GM12878 (cell line): ENCODE results near the gene LENG9. TPM values are rescaled to one million over a fixed set of nuclear protein-coding genes. Genes with fewer than 3 reads are reported as not detected.

Source experiments
- ATAC-seq: fragments of 200-7000 bp; cut with Tn5 transposase; 3 replicates; pipeline ENCODE4 v1.9.1; 2020; ENCODE audit warnings: mild to moderate bottlenecking, moderate library complexity
- BruUV-seq: library from RNA; stranded (reverse); fragments of 400-500 nt; replicated peaks from 2 replicates; lab custom pipeline; 2021; lab: Mats Ljungman, UMichigan
- CTCF ChIA-PET: fragments of 300-600 bp; sonication (Branson Sonifier 250); formaldehyde crosslinking; extraction: SDS; loops from one replicate; lab custom pipeline; 2021; ENCODE audit warnings: inconsistent platforms; lab: Yijun Ruan, JAX
- POLR2A ChIA-PET: fragments of 350-600 bp; formaldehyde crosslinking; extraction: SDS; loops from one replicate; lab custom pipeline; 2021; ENCODE audit warnings: inconsistent platforms; lab: Charles Lee
- RAD21 ChIA-PET: fragments of 300-600 bp; sonication (Branson Sonifier 250); formaldehyde crosslinking; loops from one replicate; lab custom pipeline; 2023; ENCODE audit warnings: antibody characterized with exemption; ENCODE audit not compliant: unreplicated experiment; lab: Charles Lee
- SMC1A ChIA-PET: fragments of 300-600 bp; sonication (Branson Sonifier 250); formaldehyde crosslinking; loops from one replicate; lab custom pipeline; 2023; ENCODE audit not compliant: unreplicated experiment, uncharacterized antibody; lab: Charles Lee
- DNase-seq: peaks from one replicate; pipeline ENCODE4 v3.0.0-alpha.2; 2011; ENCODE audit warnings: low read depth, low spot score
- FAIRE-seq: peaks from 3 replicates; lab custom pipeline; 2011; peaks lifted over from hg19 to GRCh38; lab: Jason Lieb, UNC
- H2AFZ ChIP-seq: 2 replicates; pipeline ENCODE4 v1.6.0; 2011; ENCODE audit warnings: low read depth, low read length, control low read depth; ENCODE audit not compliant: control insufficient read depth
- H3K27ac ChIP-seq: 2 replicates; pipeline ENCODE4 v1.5.1; 2011; ENCODE audit warnings: control low read depth; ENCODE audit not compliant: control insufficient read depth, insufficient read depth
- H3K27me3 ChIP-seq, 2 experiments: replicated peaks in 1 of 2; 2 replicates each; pipeline versions ENCODE4 v1.6.0 to v1.6.1; 2011; ENCODE audit warnings: low read length in 1 of 2; ENCODE audit not compliant: control insufficient read depth in 2 of 2, insufficient read depth in 2 of 2
- H3K36me3 ChIP-seq, 2 experiments: 2 replicates each; pipeline ENCODE4 v1.5.1; 2011; ENCODE audit warnings: low read length in 1 of 2; ENCODE audit not compliant: control insufficient read depth in 2 of 2, insufficient read depth in 2 of 2
- H3K4me1 ChIP-seq: 2 replicates; pipeline ENCODE4 v1.6.1; 2011; ENCODE audit warnings: mild to moderate bottlenecking, low read length, moderate library complexity, mixed read lengths; ENCODE audit not compliant: control insufficient read depth, insufficient read depth
- H3K4me2 ChIP-seq: 2 replicates; pipeline ENCODE4 v1.6.0; 2011; ENCODE audit warnings: control low read depth; ENCODE audit not compliant: control insufficient read depth, insufficient read depth
- H3K4me3 ChIP-seq: fragments of 200-600 bp; sonication (generic); 2 replicates; pipeline ENCODE4 v1.5.1; 2016
- H3K79me2 ChIP-seq: 2 replicates; pipeline ENCODE4 v1.6.0; 2011; ENCODE audit warnings: low read length; ENCODE audit not compliant: control insufficient read depth, insufficient read depth
- H3K9ac ChIP-seq: 2 replicates; pipeline ENCODE4 v1.8.0; 2011; ENCODE audit warnings: low read length, control low read depth, mixed read lengths; ENCODE audit not compliant: control insufficient read depth, insufficient read depth
- H3K9me3 ChIP-seq: replicated peaks from 3 replicates; pipeline ENCODE4 v1.5.1; 2011; ENCODE audit warnings: mild to moderate bottlenecking, low read length; ENCODE audit not compliant: control insufficient read depth, insufficient read depth
- H4K20me1 ChIP-seq: 2 replicates; pipeline ENCODE4 v1.6.0; 2011; ENCODE audit not compliant: control insufficient read depth, insufficient read depth
- BCL11A ChIP-seq: IDR thresholded peaks from 2 replicates; pipeline ENCODE4 v1.6.1; 2011; ENCODE audit warnings: low read depth, low read length
- E4F1 ChIP-seq: fragments of 450-650 bp; IDR thresholded peaks from 2 replicates; pipeline ENCODE4 v1.6.1; 2018; ENCODE audit warnings: borderline replicate concordance, mild to moderate bottlenecking; ENCODE audit not compliant: partially characterized antibody
- JUNB ChIP-seq: IDR thresholded peaks from 2 replicates; pipeline ENCODE4 v1.6.1; 2016; ENCODE audit warnings: antibody characterized with exemption, mild to moderate bottlenecking
- KLF5 ChIP-seq: fragments of 450-650 bp; IDR thresholded peaks from 2 replicates; pipeline ENCODE4 v1.6.1; 2014; ENCODE audit warnings: mild to moderate bottlenecking; ENCODE audit not compliant: partially characterized antibody
- MXI1 ChIP-seq: fragments of 150-350 bp; IDR thresholded peaks from 2 replicates; pipeline ENCODE4 v1.6.1; 2011; ENCODE audit warnings: low read depth, mild to moderate bottlenecking, inconsistent platforms, low read length, improper control_type of control experiment
- MYB ChIP-seq: fragments of 150-350 bp; IDR thresholded peaks from 2 replicates; pipeline ENCODE4 v1.6.1; 2014; ENCODE audit warnings: mild to moderate bottlenecking, low read depth, low read length, borderline replicate concordance
- POLR2A ChIP-seq: IDR thresholded peaks from 2 replicates; pipeline ENCODE4 v1.6.1; 2011; ENCODE audit warnings: low read depth, mild to moderate bottlenecking, low read length
- RBBP5 ChIP-seq: fragments of 200-600 bp; sonication (generic); conservative IDR thresholded peaks from 2 replicates; pipeline ENCODE4 v1.6.1; 2016
- RELA ChIP-seq: fragments of 450-650 bp; IDR thresholded peaks from 2 replicates; pipeline ENCODE4 v1.8.0; 2014; ENCODE audit warnings: borderline replicate concordance; ENCODE audit not compliant: partially characterized antibody
- SIN3A ChIP-seq: IDR thresholded peaks from 2 replicates; pipeline ENCODE4 v1.6.1; 2012; ENCODE audit warnings: low read depth, low read length, improper control_type of control experiment
- SMC3 ChIP-seq: IDR thresholded peaks from 2 replicates; pipeline ENCODE4 v1.6.1; 2011; ENCODE audit warnings: low read length, improper control_type of control experiment, borderline replicate concordance
- SP1 ChIP-seq: IDR thresholded peaks from one replicate; pipeline ENCODE4 v1.6.1; 2011; ENCODE audit warnings: low read depth, low read length
- USF1 ChIP-seq: IDR thresholded peaks from 2 replicates; pipeline ENCODE4 v1.6.1; 2011; ENCODE audit warnings: borderline replicate concordance, low read depth, mild to moderate bottlenecking, moderate library complexity, mixed read lengths, low read length; ENCODE audit not compliant: insufficient read depth; ENCODE audit errors: extremely low read length
- YY1 ChIP-seq: IDR thresholded peaks from 2 replicates; pipeline ENCODE4 v1.6.1; 2011; ENCODE audit warnings: low read depth, mild to moderate bottlenecking, low read length
- WGBS: methylation state at CpG from one replicate; pipeline ENCODE4 v1.1.6; 2016; ENCODE audit warnings: low lambda C conversion rate; ENCODE audit not compliant: insufficient replicate concordance, insufficient coverage; ENCODE audit errors: missing lambda C conversion rate; 5-methylcytosine and 5-hydroxymethylcytosine counted together
- in situ Hi-C: fragments of 300-500 bp; cut with MboI; formaldehyde crosslinking; loops from 9 replicates; pipeline ENCODE4 v1.14.3; 2018; ENCODE audit warnings: mixed read lengths
- intact Hi-C: fragments of 100-400 bp; cut with micrococcal nuclease; formaldehyde crosslinking; loops from one replicate; pipeline ENCODE4 v1.14.2; 2022; ENCODE audit not compliant: unreplicated experiment
- polyA plus RNA-seq, 11 experiments: library from polyadenylated mRNA; depleted of rRNA in 4 of 11; unstranded in 6 of 11; stranded (reverse) in 5 of 11; fragments of >200 nt; fragmentation: Nextera tagmentation in 4 of 11; fragmentation: Illumina TruSeq in 1 of 11; extraction: Ambion mirVana in 4 of 11; extraction: Trizol in 1 of 11; gene quantifications; 1 replicate in 1 of 11; 2 replicates in 10 of 11; pipeline versions ENCODE4 v1.2.1 to v1.2.3, GENCODE V29; 2011 to 2016; ENCODE audit warnings: inconsistent platforms in 2 of 11, missing spikeins in 2 of 11, low read depth in 1 of 11
- total RNA-seq, 4 experiments: library from RNA; depleted of rRNA in 3 of 4; stranded (reverse); fragments of >200 nt in 3 of 4; fragmentation: Illumina TruSeq in 1 of 4; extraction: Trizol in 1 of 4; gene quantifications; 2 replicates each; pipeline versions ENCODE4 v1.2.1 to v1.2.3, GENCODE V29; 2013 to 2021

LENG9 gene
- total and polyA plus RNA-seq, 10 of the 15 experiments (the other 5 are each of a cell fraction or from before 2014, with no cell fraction given) = 0.09 to 2.9 (median 0.76) TPM; not detected in 1

GRCh38 chr19:54492568-54492967 is 29.0 kb upstream of the LENG9 start:
- ChIA-PET POLR2A (no interaction called here), RAD21 (no interaction called here), CTCF (no interaction called here)
- Histone ChIP-seq H3K4me1 (peaks cover 5% of the 10 kb centered on the region; the same call in 1 of the 2 replicates), H3K27ac (no peak overlapping the region), H3K4me2 (no peak overlapping the region), H3K36me3 (no peaks in the 10 kb centered on the region), H3K27me3 (no peaks in the 10 kb centered on the region), H3K79me2 (no peaks in the 10 kb centered on the region), H3K9ac (no peak overlapping the region), H2AFZ (no peak overlapping the region), H3K4me3 (no peak overlapping the region)
- no peak for FAIRE-seq
- in situ Hi-C loops (no loop called here), intact Hi-C loops (no loop called here)
- BruUV-seq = no TSS peak
- DNase-seq = no peak
- ATAC-seq = no peak
- WGBS = 69% methylated on average over 12 of the region's 18 CpGs
- no peak for TF ChIP-seq YY1
- no peak for TF ChIP-seq MXI1
- TF ChIP-seq BCL11A = no peak
- no peak for TF ChIP-seq RBBP5
- TF ChIP-seq RELA = no peak
- TF ChIP-seq SIN3A = no peak
- TF ChIP-seq, all 136 proteins: peak for 0
- Histone ChIP-seq H3K9me3 (no peaks in the 10 kb centered on the region), H4K20me1 (no peaks in the 10 kb centered on the region)
- SMC1A ChIA-PET = no interaction called here

- no TSS peak for BruUV-seq
- ChIA-PET POLR2A (no interaction called here), CTCF (interaction anchor here (0.6 to 2.3 kb wide), 2 partner anchors 8 to 184 kb away, joined by 3 to 11 read pairs; no protein-coding TSS in a partner anchor), SMC1A (no interaction called here), RAD21 (interaction anchor here (0.8 kb wide), 1 partner anchor 10 kb away, joined by 3 read pairs; no protein-coding TSS in a partner anchor)
- no peaks in the 10 kb centered on the region for H4K20me1 ChIP-seq
- H3K27ac ChIP-seq = no peak overlapping the region
- FAIRE-seq (no peak), DNase-seq (no peak), ATAC-seq (no peak)
- in situ Hi-C loops (no loop called here), intact Hi-C loops (no loop called here)
- 79% methylated on average over 9 of the region's 9 CpGs for WGBS
- no peak overlapping the region for H2AFZ ChIP-seq
- H3K36me3 ChIP-seq = no peaks in the 10 kb centered on the region
- H3K4me1 ChIP-seq = peaks cover 10% of the 10 kb centered on the region
- H3K4me2 ChIP-seq = no peak overlapping the region
- no peak overlapping the region for H3K9ac ChIP-seq
- H3K79me2 ChIP-seq = no peaks in the 10 kb centered on the region
- H3K4me3 ChIP-seq = no peak overlapping the region
- no peaks in the 10 kb centered on the region for H3K27me3 ChIP-seq
- no peaks in the 10 kb centered on the region for H3K9me3 ChIP-seq
- TF ChIP-seq E4F1 (no peak), JUNB (no peak), SP1 (no peak), USF1 (no peak), KLF5 (no peak), POLR2A (no peak), SMC3 (no peak), MYB (no peak)
Measured at GRCh38 chr19:54489766-54490165, 26.2 kb upstream of the LENG9 start.
